PFSK-1 (cell line): ENCODE results near the gene OPN3.

Source experiments
- FOXP2 ChIP-seq: optimal IDR thresholded peaks from 2 replicates; pipeline ENCODE3; 2011; ENCODE audit warnings: borderline replicate concordance, control low read depth, inconsistent platforms; ENCODE audit not compliant: insufficient read depth; ENCODE audit errors: extremely low read length, extremely low read depth
- POLR2AphosphoS5 ChIP-seq: IDR thresholded peaks from 2 replicates; pipeline ENCODE4 v1.6.1; 2012; ENCODE audit warnings: low read depth, mild to moderate bottlenecking, control low read depth, low read length, moderate library complexity
- SIN3A ChIP-seq: IDR thresholded peaks from 2 replicates; pipeline ENCODE4 v1.6.1; 2012; ENCODE audit warnings: mild to moderate bottlenecking, low read length, moderate library complexity, borderline replicate concordance; ENCODE audit not compliant: insufficient read depth
- TAF1 ChIP-seq: IDR thresholded peaks from 2 replicates; pipeline ENCODE4 v1.6.1; 2012; ENCODE audit warnings: low read length, control low read depth, borderline replicate concordance; ENCODE audit not compliant: insufficient read depth
- TF ChIP-seq, protein P1 (sequence below), 2 experiments: IDR thresholded peaks; 2 replicates each; pipeline versions ENCODE4 v1.6.1 to v1.8.0; 2011 to 2012; ENCODE audit warnings: low read depth in 2 of 2, low read length in 2 of 2, control low read depth in 1 of 2, inconsistent platforms in 1 of 2, mild to moderate bottlenecking in 1 of 2, moderate library complexity in 1 of 2; ENCODE audit not compliant: insufficient read depth in 1 of 2

Gene OPN3

DNA sequence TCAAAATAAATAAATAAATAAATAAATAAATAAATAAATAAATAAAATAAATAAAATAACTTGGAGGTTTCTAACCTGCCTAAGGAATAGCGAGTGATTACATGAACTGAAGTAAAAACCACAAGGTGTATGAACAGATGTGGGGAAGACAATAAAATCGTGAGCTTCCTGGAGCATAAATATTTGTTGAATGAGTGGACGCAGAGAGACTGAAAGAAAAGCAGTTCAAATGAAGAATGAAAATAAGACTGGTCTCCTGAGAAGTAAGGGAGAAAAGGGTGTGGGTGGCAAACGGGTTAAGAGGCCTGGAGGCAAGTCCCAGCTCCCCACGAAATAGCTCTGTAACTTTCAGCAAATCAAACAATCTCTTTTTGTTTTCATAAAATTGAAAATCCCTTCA is 33.6 kb downstream of the OPN3 start:
- TF ChIP-seq TAF1 = no peak
- TF ChIP-seq POLR2AphosphoS5 = no peak
- TF ChIP-seq, protein P1, sequence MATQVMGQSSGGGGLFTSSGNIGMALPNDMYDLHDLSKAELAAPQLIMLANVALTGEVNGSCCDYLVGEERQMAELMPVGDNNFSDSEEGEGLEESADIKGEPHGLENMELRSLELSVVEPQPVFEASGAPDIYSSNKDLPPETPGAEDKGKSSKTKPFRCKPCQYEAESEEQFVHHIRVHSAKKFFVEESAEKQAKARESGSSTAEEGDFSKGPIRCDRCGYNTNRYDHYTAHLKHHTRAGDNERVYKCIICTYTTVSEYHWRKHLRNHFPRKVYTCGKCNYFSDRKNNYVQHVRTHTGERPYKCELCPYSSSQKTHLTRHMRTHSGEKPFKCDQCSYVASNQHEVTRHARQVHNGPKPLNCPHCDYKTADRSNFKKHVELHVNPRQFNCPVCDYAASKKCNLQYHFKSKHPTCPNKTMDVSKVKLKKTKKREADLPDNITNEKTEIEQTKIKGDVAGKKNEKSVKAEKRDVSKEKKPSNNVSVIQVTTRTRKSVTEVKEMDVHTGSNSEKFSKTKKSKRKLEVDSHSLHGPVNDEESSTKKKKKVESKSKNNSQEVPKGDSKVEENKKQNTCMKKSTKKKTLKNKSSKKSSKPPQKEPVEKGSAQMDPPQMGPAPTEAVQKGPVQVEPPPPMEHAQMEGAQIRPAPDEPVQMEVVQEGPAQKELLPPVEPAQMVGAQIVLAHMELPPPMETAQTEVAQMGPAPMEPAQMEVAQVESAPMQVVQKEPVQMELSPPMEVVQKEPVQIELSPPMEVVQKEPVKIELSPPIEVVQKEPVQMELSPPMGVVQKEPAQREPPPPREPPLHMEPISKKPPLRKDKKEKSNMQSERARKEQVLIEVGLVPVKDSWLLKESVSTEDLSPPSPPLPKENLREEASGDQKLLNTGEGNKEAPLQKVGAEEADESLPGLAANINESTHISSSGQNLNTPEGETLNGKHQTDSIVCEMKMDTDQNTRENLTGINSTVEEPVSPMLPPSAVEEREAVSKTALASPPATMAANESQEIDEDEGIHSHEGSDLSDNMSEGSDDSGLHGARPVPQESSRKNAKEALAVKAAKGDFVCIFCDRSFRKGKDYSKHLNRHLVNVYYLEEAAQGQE (IDR thresholded peaks at IDR 0.05; ENCODE audit: insufficient read depth in 1 of 2, low read depth in 2 of 2, low read length in 2 of 2) = no peak
- TF ChIP-seq SIN3A = no peak
- no peak for TF ChIP-seq FOXP2

DNA sequence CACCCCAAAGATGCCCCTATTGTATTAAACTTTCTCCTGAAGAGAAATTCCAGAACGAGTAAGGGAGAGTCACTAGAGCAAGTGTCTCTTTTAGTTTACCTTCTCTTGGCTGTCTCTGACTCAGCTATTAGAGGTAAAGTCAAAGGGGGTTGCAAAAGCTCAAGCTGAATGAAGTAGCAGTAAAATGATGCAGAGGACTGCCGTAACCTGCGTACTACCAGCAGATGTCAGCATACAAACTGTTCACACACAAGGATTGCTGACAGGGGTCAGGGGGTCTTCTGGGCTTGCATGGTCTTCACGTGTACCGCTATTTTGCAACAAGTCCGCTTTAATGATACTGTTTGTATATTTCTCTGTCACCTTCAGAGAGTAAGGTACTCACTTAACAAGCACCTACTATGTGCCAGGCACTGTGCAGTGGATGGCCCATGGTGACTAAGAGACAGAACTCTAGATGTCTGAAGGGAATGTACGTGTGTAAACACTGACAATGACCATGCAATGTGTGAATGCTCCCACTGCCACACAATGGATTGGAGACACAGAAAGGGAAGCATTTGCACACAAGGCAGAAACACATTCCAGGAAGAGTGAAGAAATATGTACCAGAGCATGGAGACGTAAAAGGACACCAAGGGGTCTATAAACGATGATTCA is 34.9 kb downstream of the OPN3 start:
- no peak for TF ChIP-seq FOXP2
- TF ChIP-seq, protein P1 (IDR thresholded peaks at IDR 0.05; ENCODE audit: insufficient read depth in 1 of 2, low read depth in 2 of 2, low read length in 2 of 2) = no peak
- TF ChIP-seq SIN3A = no peak
- TF ChIP-seq POLR2AphosphoS5 = no peak
- no peak for TF ChIP-seq TAF1

- no peak for TF ChIP-seq SIN3A
- TF ChIP-seq TAF1 = no peak
- no peak for TF ChIP-seq FOXP2
- no peak for TF ChIP-seq POLR2AphosphoS5
- TF ChIP-seq, protein P1 (IDR thresholded peaks at IDR 0.05; ENCODE audit: insufficient read depth in 1 of 2, low read depth in 2 of 2, low read length in 2 of 2) = no peak
Observed at GRCh38 chr1:241603731-241604245, 36.4 kb downstream of the OPN3 start.

DNA sequence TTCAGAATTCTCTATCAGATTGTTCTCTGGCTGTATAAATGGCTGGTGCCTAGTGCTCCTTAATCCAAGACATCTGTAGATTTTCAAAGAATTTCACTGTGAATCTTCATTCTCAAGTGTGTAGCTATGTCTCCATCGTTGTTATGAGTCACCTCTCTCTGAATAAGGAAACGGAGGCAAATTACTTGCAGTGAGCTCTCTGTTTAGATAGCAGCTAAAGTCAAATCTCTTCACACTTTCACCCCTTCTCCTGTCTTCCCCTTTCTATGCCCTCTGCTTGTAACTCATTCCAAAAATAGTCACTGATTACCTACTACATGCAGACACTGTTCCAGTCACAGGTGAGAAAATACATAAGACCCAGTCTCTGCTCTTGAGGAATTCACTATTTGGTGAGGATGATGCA is 39.7 kb downstream of the OPN3 start:
- TF ChIP-seq, protein P1 (IDR thresholded peaks at IDR 0.05; ENCODE audit: insufficient read depth in 1 of 2, low read depth in 2 of 2, low read length in 2 of 2) = no peak
- TF ChIP-seq TAF1 (no peak), SIN3A (no peak), FOXP2 (no peak), POLR2AphosphoS5 (no peak)

GRCh38 chr1:241598249-241598648 is 41.9 kb downstream of the OPN3 start:
- TF ChIP-seq, protein P1 (IDR thresholded peaks at IDR 0.05; ENCODE audit: insufficient read depth in 1 of 2, low read depth in 2 of 2, low read length in 2 of 2) = no peak
- TF ChIP-seq POLR2AphosphoS5 = no peak
- TF ChIP-seq SIN3A = no peak
- no peak for TF ChIP-seq TAF1
- no peak for TF ChIP-seq FOXP2
